Heart right ventricle (tissue), 16 donors: ENCODE data around the gene RAB6A. TPM values are rescaled to one million over a fixed set of nuclear protein-coding genes. Genes with fewer than 3 reads are reported as not detected.
A peak's percentile ranks its signal among the peaks of the same experiment; 100 is the strongest.

ENCODE experiments used
- ATAC-seq, 8 donors: fragments of 200-7000 bp; cut with Tn5 transposase; one replicate each; pipeline ENCODE4 v1.9.1; 2020; ENCODE audit warnings: mild to moderate bottlenecking in 8 of 8, moderate library complexity in 8 of 8, moderate number of reproducible peaks in 1 of 8
- DNase-seq, 2 donors: peaks; one replicate each; pipeline ENCODE4 v3.0.0-alpha.2; 2020
- H3K27ac ChIP-seq, 10 donors: fragments of 200-600 bp; sonication (generic) in 2 of 10; one replicate each; pipeline versions ENCODE4 v1.5.0 to v1.8.0; 2020 to 2022; ENCODE audit warnings: mild to moderate bottlenecking in 3 of 10
- H3K27me3 ChIP-seq, 7 donors: fragments of 200-600 bp; one replicate each; pipeline ENCODE4 v1.8.0; 2021 to 2022; ENCODE audit warnings: mild to moderate bottlenecking in 2 of 7
- H3K36me3 ChIP-seq, 9 donors: fragments of 200-600 bp; sonication (generic) in 1 of 9; one replicate each; pipeline versions ENCODE4 v1.5.0 to v1.8.0; 2020 to 2022; ENCODE audit warnings: mild to moderate bottlenecking in 2 of 9
- H3K4me1 ChIP-seq, 9 donors: fragments of 200-600 bp; sonication (generic) in 1 of 9; one replicate each; pipeline versions ENCODE4 v1.5.0 to v1.8.0; 2020 to 2022; ENCODE audit warnings: mild to moderate bottlenecking in 4 of 9
- H3K4me3 ChIP-seq, 10 donors: fragments of 200-600 bp; sonication (generic) in 2 of 10; one replicate each; pipeline versions ENCODE4 v1.5.0 to v1.8.0; 2020 to 2022; ENCODE audit warnings: mild to moderate bottlenecking in 7 of 10, moderate library complexity in 2 of 10
- H3K9me3 ChIP-seq, 11 donors: fragments of 200-600 bp in 10 of 11; sonication (generic) in 2 of 11; one replicate each; pipeline versions ENCODE4 v1.5.0 to v1.8.0; 2013 to 2022; ENCODE audit warnings: mild to moderate bottlenecking in 2 of 11, control low read depth in 1 of 11, moderate library complexity in 1 of 11
- WGBS, 2 donors: extraction: QIAGEN DNeasy Blood & Tissue Kit; methylation state at CpG; one replicate each; pipeline ENCODE4 v1.1.7; 2013; ENCODE audit warnings: inconsistent platforms in 1 of 2; 5-methylcytosine and 5-hydroxymethylcytosine counted together
- intact Hi-C, 10 donors: fragments of 100-400 bp; cut with DNase I; formaldehyde crosslinking; loops; one replicate each; pipeline versions ENCODE4 v1.11.1 to v1.14.2; 2022
- polyA plus RNA-seq, 2 donors: library from polyadenylated mRNA; stranded (reverse); fragments of 200-250 nt; gene quantifications; one replicate each; pipeline ENCODE4 v1.2.3, GENCODE V29; 2013
- total RNA-seq, 10 donors: library from RNA; stranded (reverse); fragmentation: NEBNext Ultra II Directional in 3 of 10; extraction: Animal tissue kit (Norgen Biotek cat#: 25700) in 3 of 10; gene quantifications; one replicate each; pipeline versions ENCODE4 v1.2.1 to v1.2.4, GENCODE V29; 2021 to 2023
- TF ChIP-seq, protein P1 (sequence below), 9 donors: fragments of 200-600 bp; sonication (generic) in 2 of 9; IDR thresholded peaks; one replicate each; pipeline versions ENCODE4 v1.5.0 to v1.8.0; 2021 to 2022; ENCODE audit warnings: antibody characterized with exemption in 9 of 9, mild to moderate bottlenecking in 5 of 9, moderate library complexity in 1 of 9
- donor health status: Arrhythmogenic right ventricular cardiomyopathy.
- donor health status: ischemic (EF 13 %, LVEDD 7.1; RV severe dilation, severe dysfunction).
- donor health status: healthy with polysubstance abuse.
- donor health status: DM: no; HTN: yes; CAD: no.
- donor health status: DM: no; HTN: no; CAD: no.
- donor health status: ischemic (EF 25% LVEDD 6.9; RV normal size, moderate dysfunction).
- donor health status: ischemic (EF 25% LVEDD 5.7; RV mildly dilated, moderate dysfunction).
- donor health status: healthy.
- donor health status: DM: yes; HTN: yes; CAD: no.
- donor health status: Ischemic cardiomyopathy.
- donor health status: ischemic (EF 35%, LVEDD 5.7; RV mildly dilated, moderate dysfunction).
- donor health status: nonischemic (EF 11% LVEDD 7.7; RV severe dilation, severe dysfunction).
- donor health status: DM: yes; HTN: yes; CAD: no.
- donor health status: PGD.
- donor health status: ischemic (EF 29% LVEDD 5.4; RV normal size, mild dysfunction).
- donor health status: nonischemic (EF 23%, LVEDD 6.1; RV moderate dilation, normal function).

RAB6A gene
- total and polyA plus RNA-seq, 12 donors: 39.1 to 137 (median 114) TPM

DNA sequence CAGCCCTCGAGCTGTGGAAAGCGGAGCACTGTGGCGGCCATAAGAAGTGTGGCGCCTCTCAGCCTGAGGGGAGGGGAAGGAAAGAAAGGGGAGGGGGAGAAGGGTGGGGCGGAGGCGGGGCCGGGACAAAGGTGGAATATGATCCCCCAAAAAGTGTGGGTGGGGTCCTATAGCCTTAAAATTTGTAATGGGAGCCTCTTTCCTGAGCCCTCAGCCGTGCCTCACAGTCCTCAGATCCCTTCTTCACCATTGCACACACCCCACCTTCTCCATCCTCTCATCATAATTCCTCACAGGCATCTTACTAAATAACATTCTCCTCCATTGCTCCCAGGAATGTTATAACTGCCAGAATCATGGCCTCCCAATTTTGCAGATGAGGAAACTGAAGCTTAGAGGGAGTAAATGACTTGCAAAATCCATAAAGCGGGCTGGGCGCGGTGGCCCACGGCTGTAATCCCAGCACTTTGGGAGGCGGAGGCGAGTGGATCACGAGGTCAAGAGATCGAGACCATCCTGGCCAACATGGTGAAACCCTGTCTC is 600 bp upstream of the RAB6A start:
- WGBS, 2 donors: 48% methylated on average over 16 of the region's 16 CpGs
- no peaks in the 10 kb centered on the region for H3K9me3 ChIP-seq
- H3K4me1 ChIP-seq: peaks cover 3 to 35% (median 27%) of the 10 kb centered on the region in 9 donors
- ATAC-seq (peak in 4 of 8 donors; percentile 3 to 40 (median 26)), DNase-seq (peak; percentile 15 to 26)
- H3K4me3 ChIP-seq: peak overlapping the region in 9 of 10 donors; percentile 23 to 99 (median 97)
- TF ChIP-seq, protein P1, sequence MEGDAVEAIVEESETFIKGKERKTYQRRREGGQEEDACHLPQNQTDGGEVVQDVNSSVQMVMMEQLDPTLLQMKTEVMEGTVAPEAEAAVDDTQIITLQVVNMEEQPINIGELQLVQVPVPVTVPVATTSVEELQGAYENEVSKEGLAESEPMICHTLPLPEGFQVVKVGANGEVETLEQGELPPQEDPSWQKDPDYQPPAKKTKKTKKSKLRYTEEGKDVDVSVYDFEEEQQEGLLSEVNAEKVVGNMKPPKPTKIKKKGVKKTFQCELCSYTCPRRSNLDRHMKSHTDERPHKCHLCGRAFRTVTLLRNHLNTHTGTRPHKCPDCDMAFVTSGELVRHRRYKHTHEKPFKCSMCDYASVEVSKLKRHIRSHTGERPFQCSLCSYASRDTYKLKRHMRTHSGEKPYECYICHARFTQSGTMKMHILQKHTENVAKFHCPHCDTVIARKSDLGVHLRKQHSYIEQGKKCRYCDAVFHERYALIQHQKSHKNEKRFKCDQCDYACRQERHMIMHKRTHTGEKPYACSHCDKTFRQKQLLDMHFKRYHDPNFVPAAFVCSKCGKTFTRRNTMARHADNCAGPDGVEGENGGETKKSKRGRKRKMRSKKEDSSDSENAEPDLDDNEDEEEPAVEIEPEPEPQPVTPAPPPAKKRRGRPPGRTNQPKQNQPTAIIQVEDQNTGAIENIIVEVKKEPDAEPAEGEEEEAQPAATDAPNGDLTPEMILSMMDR (IDR thresholded peaks at IDR 0.05): peak in 1 of 9 donors; percentile 9
- no peaks in the 10 kb centered on the region for H3K27me3 ChIP-seq
- peak overlapping the region; percentile 77 to 99 (median 96) for H3K27ac ChIP-seq
- intact Hi-C loops: loop anchor here in 7 of 10 donors (1.0 to 2.0 kb wide), 2 partner anchors 17 to 18 kb away; no protein-coding TSS in a partner anchor
- H3K36me3 ChIP-seq: no peaks in the 10 kb centered on the region

DNA sequence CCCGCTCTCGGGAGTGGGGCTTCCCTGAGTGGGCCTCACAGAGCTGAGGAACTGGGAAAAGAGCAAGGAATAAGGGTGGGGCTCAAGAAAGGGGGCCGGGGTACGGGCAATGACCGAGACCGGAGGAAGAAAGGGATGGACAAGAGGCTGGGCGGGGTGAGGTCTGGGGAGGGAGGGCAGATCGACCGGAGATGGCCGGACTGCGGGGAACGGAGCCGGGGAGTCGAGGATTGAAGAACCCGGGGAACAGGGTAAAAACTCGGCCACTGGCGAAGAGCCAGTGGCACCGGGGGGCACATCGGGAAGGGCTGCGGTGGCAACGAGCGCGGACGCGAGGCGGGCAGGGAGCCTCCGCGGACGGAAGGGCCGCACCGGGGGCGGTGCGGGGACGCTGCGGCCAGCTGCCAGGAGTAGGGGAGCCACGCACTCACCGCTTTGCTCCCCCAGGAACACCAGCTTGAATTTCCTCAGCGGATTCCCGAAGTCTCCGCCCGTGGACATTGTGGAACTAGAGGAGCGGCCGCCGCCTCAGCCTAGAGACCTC is 667 bp downstream of the RAB6A start:
- Histone ChIP-seq H3K9me3 (no peaks in the 10 kb centered on the region), H3K4me1 (peaks cover 3 to 40% (median 31%) of the 10 kb centered on the region in 9 donors), H3K27me3 (no peaks in the 10 kb centered on the region), H3K4me3 (peak overlapping the region; percentile 87 to 99 (median 97)), H3K36me3 (no peaks in the 10 kb centered on the region), H3K27ac (peak overlapping the region; percentile 95 to 99 (median 98))
- DNase-seq: peak; percentile 42 to 56
- TF ChIP-seq, protein P1 (IDR thresholded peaks at IDR 0.05): no peak
- 0 to 1% methylated on average over 44 of the region's 44 CpGs for WGBS, 2 donors
- ATAC-seq: peak; percentile 3 to 48 (median 16)
- intact Hi-C loops: loop anchor here in 2 of 10 donors (2.0 kb wide), 1 partner anchor 19 kb away; no protein-coding TSS in a partner anchor

DNA sequence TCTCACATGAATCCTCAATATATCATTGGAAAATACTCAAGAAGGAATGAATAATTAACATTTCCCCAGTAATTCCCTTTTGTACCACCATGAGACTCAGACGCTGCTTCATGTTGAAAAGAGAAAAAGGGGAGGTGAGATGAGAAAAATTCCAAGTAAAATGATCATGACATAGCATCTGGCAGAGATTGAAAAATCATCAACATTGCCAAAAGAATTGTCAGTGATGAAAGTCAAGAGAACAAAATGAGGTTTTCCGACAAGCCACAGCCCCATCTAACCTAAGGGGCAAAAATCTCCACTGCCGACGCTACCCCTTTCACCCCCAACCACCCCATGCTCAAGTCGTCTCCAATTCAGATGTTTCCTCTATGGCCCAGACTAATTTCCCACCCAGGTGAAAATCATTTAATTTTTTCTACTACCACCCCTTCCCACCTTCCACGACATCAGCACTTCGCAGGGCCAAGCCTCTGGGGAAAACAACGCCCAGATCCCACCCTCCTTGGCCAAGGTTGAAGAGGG is 1.2 kb downstream of the RAB6A start:
- Histone ChIP-seq H3K4me3 (peak overlapping the region; percentile 87 to 99 (median 97)), H3K4me1 (peaks cover 3 to 40% (median 31%) of the 10 kb centered on the region in 9 donors), H3K27ac (peak overlapping the region; percentile 95 to 99 (median 98)), H3K36me3 (peaks cover 0 to 2% (median 0%) of the 10 kb centered on the region in 9 donors), H3K27me3 (no peaks in the 10 kb centered on the region), H3K9me3 (no peaks in the 10 kb centered on the region)
- ATAC-seq (no peak), DNase-seq (no peak)
- intact Hi-C loops: loop anchor here in 2 of 10 donors (2.0 kb wide), 1 partner anchor 19 kb away; no protein-coding TSS in a partner anchor
- WGBS, 2 donors: 0 to 1% methylated on average over 8 of the region's 8 CpGs
- TF ChIP-seq, protein P1 (IDR thresholded peaks at IDR 0.05): peak in 2 of 9 donors; percentile 6 to 10

DNA sequence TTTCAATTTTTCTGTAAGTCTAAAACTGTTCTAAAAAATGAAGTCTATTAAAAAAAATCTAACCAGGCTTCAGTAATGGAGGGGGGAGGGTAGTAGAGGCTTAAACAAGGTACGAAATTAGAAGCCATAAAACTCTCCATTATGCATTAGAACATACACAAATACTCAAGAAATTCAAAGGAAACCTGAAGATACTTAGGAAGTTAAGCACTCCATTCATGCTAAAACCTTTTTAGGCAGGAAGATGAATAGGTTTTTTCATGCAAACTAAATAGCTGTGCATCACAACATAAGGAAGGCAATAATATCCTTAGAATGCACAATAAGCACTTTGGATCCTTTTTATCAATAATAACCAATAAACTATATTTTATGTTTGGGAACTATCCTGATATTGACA is 2.4 kb downstream of the RAB6A start:
- ATAC-seq: no peak
- Histone ChIP-seq H3K27ac (no peak overlapping the region), H3K9me3 (no peaks in the 10 kb centered on the region), H3K4me1 (peaks cover 3 to 50% (median 31%) of the 10 kb centered on the region in 9 donors), H3K27me3 (no peaks in the 10 kb centered on the region), H3K4me3 (peak overlapping the region in 6 of 10 donors; percentile 6 to 99 (median 97)), H3K36me3 (peaks cover 0 to 7% (median 0%) of the 10 kb centered on the region in 9 donors)
- no peak for DNase-seq
- TF ChIP-seq, protein P1 (IDR thresholded peaks at IDR 0.05): no peak
- intact Hi-C loops: no loop called here
- WGBS, 2 donors: 60 to 71% methylated on average over 1 of the region's 1 CpG
